HG02870 (cell line): ENCODE measurements around the gene TMEM167A.

Experiments used
- ATAC-seq: cut with Tn5 transposase; IDR thresholded peaks from one replicate; pipeline ENCODE4 v1.9.1; 2021; ENCODE audit warnings: mild to moderate bottlenecking, moderate library complexity; ENCODE audit not compliant: unreplicated experiment

The TMEM167A gene

GRCh38 chr5:83036991-83037575, 40.1 kb downstream of the TMEM167A start:
- no peak for ATAC-seq

- no peak for ATAC-seq
Observed at GRCh38 chr5:83035373-83036100, 41.7 kb downstream of the TMEM167A start.

- ATAC-seq: no peak
Observed at GRCh38 chr5:83034528-83035207, 42.5 kb downstream of the TMEM167A start.

GRCh38 chr5:83034036-83034435, 43.2 kb downstream of the TMEM167A start:
- no peak for ATAC-seq

GRCh38 chr5:83031381-83031780, 45.8 kb downstream of the TMEM167A start:
- no peak for ATAC-seq

GRCh38 chr5:83029912-83030311, 47.3 kb downstream of the TMEM167A start:
- ATAC-seq: no peak

GRCh38 chr5:83026930-83027687, 50.1 kb downstream of the TMEM167A start:
- no peak for ATAC-seq

GRCh38 chr5:83026516-83026915, 50.7 kb downstream of the TMEM167A start:
- ATAC-seq: peak; percentile 67

- peak; percentile 11 for ATAC-seq
Observed at GRCh38 chr5:83025690-83026478, 51.3 kb downstream of the TMEM167A start.

- no peak for ATAC-seq
Observed at GRCh38 chr5:83022334-83022733, 54.9 kb downstream of the TMEM167A start.

GRCh38 chr5:83015676-83016075, 61.5 kb downstream of the TMEM167A start:
- no peak for ATAC-seq

- peak; percentile 98 for ATAC-seq
Observed at GRCh38 chr5:83011985-83012384, 65.2 kb downstream of the TMEM167A start.

GRCh38 chr5:83009408-83009807, 67.8 kb downstream of the TMEM167A start:
- no peak for ATAC-seq

- ATAC-seq: no peak
Observed at GRCh38 chr5:83007755-83008154, 69.4 kb downstream of the TMEM167A start.

- ATAC-seq: no peak
Observed at GRCh38 chr5:83006683-83007283, 70.4 kb downstream of the TMEM167A start.

- ATAC-seq: no peak
Observed at GRCh38 chr5:83003791-83004190, 73.4 kb downstream of the TMEM167A start.
